ENCODE measurements around the gene ARID4A.
"Not testable (repeated sequence)": the region's sequence is repeated elsewhere in the genome, so short reads cannot be mapped to it uniquely, and the experiment has no call there.

ARID4A gene

DNA sequence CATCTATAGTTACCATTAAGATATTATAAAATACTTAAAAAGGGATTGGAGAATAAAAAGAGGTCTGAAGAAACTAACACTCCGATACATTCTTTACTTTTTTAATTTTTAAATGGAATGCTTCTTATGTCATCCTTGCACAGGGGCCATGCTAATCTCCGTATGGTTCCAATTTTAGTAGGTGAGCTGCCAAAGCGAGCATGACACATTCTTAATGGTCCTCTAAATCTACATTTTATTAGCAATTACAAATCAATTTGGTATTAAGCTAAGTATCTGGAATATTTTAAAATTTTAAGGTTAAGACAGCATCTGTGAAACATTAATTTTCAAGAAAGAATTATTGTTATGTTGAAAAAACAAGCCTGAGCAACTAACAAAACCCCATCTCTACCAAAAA, 6.2 kb upstream of the ARID4A start:
- DNase-seq, result no peak

DNA sequence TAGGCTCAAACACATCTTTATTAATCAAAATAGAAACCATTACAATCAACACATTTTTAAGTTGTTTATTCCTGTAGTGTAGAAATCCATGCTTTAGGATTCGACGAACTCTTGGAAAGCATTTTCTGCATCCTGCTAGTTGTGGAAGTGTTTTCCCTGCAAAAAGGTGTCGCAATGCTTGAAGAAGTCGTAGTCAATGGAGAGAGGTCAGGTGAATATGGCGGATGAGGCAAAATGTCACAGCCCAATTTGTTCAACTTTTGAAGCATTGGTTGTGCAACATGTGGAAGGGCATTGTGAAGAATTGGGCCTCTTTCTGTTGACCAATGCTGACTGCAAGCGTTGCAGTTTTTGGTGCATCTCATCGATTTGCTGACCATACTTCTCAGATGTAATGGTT, 4.2 kb upstream of the ARID4A start:
- no peak for DNase-seq

DNA sequence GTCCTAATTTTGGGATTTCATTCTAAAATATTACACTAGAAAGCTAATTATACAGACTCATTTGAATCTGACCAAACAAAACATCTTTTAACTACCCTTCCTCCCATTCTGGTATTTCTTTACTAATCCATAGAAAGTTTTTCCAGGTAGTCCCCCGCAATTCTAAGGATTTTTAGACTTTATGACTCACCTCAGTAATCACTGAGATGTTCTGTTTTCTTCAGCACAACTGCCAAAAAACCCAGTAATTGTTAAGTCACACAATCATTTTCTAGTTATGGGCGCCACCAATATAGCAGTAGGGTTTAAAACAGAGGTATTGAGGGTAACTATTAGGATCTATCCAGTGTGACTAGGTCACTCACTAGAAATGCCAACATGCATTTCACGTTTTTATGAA, 1.6 kb upstream of the ARID4A start:
- DNase-seq, result no peak

DNA sequence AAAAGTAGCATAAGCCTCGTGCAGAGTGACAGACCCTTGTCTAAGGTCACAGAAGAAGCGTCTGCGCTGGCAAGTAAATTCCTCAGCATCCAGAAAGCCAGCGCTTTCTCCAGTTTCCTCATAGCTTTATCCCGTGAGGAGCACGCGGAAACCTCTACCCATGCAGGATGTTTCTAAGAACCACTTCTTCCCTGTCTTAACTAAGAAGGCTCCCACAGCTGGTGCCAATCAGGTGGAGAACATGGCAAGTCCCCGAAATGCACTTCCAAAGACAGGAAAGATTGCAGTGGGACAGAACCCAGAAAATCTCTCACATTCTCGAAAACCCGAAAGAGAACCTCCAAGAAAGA, 968 bp upstream of the ARID4A start:
- no peak for DNase-seq

DNA sequence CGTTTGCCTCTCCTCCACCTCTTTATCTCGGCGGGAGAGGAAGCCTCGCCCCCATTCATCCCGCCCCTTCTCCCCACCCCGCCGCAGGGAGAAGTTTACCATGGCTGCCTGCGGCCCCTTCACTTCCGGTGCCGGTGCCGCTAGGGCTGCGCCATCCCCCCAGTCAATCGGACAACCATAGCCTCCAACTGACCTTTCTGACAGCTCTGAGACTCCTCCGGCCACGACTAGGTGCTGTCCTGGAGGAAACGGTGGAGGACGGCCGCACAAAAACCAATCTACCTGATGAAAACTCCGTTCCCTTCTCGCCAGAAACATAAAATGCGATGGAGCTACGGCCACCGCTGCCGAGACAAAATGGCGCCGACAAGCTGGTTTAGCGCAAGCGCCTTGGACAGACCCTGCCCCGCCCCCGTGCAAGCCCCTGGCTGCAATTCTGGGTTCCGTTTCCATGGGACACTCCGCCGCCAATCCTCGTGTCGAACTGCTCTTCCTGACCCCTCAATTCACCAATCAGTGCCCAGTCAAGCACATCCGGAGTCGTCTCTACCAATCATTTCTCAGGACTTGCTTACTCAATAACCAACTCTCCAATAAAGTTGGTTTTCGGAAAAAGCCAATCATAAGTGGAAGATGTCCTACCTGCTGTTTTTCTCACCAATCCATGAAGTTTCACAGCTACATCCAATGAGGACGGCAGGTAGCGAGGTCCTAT, 436 bp upstream of the ARID4A start:
- DNase-seq, result peak; percentile 98

DNA sequence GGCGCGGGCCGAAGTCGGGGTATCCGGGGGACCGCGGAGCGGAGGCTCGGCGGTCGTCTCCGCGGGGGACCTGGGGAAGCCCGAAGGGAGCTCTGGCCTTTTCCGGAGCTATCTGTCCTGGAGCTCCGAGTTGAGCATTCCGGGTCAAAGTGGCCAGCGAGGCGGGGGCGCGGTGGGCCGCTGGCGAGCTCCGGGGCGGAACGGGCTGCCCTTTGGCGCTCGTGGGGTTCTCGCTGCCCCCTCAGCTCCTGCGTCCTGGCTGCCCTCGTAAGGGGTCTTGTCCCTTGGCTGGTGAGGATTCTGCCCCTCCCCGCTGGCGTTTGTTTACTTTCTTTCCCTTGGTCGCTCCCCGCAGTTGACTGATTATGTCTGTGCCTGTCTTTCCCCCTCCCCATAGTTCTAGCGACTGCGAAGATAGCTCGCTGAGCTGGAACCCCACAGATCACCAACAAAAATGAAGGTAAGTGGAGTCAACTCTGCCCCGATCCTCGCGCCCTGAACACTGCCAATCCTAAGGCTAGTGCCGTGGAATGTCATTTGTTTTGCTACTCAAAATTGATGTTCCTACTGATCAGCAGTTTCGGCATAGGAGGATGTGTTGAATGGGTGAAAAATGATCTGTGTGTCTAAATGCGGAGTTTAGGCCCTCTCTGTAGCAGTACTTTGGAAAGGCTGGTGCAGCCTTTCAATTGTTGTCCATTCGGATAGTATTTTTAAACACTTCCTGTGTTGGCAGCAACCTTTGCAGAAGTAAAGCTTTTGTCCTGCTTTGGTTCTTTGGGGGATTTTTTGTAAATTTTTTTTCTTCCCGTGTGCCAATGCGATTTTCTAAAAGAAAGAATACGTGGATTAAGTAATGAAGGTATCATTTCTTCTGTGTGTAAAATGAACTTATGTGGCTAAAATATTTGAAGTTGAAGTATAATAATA, 1.3 kb downstream of the ARID4A start:
- DNase-seq, result no peak

DNA sequence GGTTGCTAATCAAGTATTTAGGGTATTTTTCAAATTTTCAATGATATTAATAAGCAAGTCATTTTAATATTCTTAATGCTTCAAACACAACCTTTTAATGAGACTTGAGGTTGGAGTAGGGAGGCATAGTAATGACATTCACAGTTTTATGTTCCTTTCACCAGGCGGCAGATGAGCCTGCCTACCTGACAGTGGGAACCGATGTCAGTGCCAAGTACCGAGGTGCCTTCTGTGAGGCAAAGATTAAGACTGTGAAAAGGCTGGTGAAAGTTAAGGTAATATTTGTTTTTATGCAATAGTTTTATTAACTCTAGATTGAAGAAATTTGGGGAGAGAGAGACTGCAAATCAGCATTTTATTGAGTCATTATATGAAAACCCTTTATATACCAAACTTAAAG, 3.1 kb downstream of the ARID4A start:
- DNase-seq, result no peak

DNA sequence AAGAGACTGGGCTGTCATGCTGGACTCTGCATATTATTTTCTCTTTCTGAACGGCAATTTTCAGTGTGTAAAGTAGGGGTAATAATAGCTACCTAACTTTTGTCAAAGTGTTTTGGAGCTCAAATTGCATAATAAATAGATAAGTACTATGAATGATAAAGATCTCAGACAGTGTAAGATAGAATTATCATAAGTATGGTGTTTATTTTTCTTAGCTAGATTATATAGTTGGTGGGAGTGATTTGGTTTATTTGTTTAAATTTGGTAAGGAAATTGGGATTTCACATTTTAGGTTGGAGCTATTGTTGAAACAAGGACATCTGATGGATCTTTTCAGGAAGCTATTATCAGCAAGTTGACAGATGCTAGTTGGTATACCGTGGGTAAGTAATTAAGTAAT, 7.4 kb downstream of the ARID4A start:
- no peak for DNase-seq

DNA sequence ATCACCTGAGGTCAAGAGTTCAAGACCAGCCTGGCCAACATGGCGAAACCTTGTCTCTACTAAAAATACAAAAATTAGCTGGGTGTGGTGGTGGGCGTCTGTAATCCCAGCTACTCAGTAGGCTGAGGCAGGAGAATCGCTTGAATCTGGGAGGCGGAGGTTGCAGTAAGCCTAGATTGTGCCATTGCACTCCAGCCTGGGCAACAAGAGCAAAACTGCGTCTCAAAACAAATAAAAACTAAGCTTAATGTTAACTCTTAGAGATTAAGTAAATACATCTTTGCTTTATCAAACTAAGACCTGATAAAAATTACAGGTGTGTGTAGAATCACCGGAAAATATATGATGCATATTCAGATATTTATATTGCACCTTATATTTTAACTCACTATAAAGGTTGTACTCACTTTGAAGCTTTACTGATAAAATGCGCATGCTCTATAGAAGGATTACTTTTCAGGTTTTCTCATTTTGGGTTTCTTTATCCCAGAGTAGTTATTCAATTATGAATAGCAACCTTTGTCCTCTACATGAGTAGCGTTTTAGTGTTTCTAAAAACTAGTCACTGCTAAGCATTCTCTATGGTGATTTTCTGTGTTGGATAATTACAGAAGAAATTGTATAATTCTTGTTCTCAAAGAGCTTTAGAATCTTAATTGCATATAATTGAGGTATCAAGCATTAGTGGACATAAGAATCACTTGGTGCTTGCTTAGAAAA, 9.4 kb downstream of the ARID4A start:
- no peak for DNase-seq

DNA sequence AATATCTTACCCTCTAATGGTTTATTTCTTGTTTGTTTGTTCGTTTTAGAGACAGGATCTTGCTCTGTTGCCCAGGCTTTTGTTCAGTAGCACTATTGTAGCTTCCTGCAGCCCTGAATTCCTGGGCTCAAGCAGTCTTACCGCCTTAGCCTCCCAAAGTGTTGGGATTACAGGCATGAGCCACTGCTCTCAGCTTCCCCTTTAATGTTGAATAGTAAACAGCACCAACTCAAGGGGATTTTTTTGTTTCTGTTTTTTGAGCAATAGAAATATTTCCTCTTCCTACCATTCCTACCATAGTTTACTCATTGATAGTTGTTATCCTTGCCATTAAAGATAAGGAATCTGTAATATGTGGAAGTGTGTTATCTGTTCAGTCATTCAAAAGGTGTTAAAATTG, 10.7 kb downstream of the ARID4A start:
- DNase-seq, result no peak

DNA sequence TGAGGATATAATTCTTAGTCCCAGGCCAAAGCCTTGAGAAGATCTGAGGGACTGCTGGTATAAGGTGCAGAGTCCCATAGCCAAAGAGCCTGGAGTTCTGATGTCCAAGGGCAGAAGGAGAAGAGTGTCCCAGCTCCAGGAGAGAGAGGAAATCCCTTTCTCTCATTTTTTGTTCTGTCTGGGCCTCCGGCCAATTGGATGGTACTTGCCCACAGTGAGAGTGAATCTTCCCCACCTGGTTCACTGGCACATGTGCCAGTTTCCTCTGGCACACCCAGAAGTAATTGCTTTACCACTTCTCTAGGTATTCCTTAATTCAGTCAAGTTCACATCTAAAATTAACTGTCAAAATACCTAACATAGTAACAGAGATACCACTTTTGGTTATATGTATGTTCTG, 15.3 kb downstream of the ARID4A start:
- no peak for DNase-seq

DNA sequence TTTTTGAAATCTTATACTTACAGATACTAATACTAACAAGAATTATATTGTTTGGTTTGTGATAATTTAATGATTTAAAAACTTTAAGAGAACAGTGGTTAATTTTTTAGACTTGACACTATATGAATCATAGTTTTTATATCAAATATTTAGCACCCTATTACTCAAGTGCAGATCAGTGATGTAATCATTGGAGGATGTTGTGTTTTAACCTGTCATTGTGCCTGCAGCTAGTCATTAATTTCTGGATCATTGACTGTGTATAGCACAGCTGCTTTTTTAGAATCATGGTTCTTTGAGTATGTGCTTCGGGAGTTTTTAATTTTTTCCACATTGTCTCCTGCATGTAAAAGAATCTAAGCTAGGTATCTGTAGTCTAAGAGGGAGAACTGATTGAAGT, 17.3 kb downstream of the ARID4A start:
- DNase-seq, result no peak

DNA sequence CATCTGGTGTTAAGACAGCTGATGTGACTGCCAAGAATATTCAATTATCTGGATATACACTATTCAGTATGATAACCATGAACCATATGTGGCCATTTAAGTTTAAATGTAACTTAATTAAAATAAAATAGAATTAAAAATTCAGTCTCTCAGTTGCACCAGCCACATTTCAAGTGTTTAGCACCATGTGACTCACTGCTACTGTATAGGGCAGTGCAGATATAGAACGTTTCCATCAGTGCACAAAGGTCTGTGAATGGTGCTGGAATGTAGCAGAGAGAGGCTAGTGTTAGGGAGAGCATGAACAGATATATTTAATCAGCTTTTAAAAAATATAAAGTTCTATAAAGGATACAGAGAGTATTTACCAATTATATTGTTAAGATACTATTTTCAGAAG, 28.7 kb downstream of the ARID4A start:
- no peak for DNase-seq

DNA sequence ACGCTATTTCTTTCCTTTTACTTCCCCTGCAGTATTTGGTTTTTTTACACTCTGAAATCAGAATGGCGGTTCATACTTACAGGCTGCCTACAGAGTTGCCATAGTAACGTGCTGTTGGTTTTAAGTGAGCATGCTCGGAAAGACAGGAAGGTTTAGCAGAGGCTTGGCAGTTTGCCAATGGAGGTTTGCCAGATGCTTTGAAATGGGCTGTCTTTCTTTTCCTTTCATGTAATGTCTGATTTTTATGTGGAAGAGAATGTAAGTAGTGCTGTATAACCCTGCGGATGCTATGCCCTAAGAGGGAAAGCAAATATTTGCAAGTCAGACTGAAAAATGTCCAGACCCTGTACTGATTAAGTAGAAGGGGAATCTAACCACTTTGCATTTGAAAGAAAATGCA, 32.8 kb downstream of the ARID4A start:
- peak; percentile 95 to 97 for DNase-seq

DNA sequence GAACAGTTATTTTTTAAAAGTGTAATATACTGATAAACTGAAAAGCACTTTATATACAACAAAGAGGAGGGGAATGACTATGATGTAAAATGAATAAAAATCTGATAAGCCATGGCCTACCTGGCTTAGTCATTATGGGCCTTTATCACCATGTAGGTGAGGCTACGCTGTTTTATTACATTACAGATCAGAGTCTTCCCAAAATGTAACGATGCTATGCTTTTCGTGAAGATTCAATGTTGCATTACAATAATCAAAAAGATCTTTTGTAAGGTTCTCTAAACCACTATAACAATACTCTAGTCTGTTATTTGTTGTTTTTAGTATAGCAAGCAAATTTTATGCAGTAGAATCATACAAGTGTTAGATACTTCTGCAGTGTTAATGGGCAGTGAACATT, 34.2 kb downstream of the ARID4A start:
- no peak for DNase-seq

DNA sequence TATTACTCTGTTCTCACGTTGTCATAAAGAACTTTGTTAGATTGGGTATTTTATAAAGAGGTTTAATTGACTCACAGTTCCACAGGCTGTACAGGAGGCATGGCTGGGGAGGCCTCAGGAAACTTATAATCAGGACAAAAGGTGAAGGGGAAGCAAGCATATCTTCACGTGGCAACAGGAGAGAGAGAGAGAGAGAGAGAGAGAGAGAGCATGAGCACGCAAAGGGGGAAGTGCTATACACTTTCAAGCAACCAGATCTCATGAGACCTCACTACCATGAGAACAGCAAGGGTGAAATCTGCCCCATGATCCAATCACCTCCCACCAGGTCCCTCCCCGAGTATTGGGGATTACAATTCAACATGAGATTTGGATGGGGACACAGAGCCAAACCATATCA, 41.3 kb downstream of the ARID4A start:
- not testable (repeated sequence) for DNase-seq

DNA sequence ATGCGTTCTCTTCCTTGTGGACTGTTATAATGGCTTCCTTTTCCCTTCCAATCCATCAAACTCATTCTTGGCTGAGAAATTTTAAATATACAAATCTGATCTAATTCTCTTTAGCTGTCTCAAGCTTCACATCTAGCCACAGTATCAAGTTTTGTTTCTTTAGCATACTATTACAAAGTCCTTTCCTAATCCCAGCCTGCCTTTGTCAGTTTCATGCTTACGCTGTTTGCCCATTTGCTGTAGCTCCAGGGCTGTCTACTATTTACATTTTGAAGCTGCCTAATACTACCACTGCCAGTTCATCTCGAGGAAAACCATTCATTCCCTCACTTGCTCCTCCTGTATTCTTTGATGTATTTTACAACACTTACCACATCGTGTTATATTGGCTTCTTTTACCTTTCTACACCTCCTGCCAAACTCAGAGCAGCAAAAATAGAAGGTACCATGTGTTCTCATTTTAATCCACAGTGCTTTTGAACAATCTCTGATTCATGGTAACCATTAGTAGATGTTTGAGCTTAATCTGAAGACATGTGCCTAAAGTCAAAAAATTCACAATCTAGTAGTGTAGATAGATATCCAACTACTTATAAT, 42.9 kb downstream of the ARID4A start:
- no peak for DNase-seq

DNA sequence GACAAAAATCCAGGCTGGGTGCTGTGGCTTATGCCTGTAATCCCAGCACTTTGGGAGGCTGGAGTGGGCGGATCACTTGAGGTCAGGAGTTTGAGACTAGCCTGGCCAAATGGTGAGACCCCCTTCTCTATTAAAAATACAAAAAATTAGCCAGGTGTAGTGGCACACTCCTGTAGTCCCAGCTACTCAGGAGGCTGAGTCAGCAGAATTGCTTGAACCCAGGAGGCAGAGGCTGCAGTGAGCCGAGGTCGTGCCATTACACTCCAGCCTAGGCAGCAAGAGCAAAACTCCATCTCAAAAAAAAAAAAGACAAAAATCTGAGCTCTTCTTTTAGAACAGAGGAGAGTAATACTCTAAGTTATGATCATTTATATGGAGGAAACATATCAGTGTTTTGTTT, 45.2 kb downstream of the ARID4A start:
- DNase-seq, result not testable (repeated sequence)

DNA sequence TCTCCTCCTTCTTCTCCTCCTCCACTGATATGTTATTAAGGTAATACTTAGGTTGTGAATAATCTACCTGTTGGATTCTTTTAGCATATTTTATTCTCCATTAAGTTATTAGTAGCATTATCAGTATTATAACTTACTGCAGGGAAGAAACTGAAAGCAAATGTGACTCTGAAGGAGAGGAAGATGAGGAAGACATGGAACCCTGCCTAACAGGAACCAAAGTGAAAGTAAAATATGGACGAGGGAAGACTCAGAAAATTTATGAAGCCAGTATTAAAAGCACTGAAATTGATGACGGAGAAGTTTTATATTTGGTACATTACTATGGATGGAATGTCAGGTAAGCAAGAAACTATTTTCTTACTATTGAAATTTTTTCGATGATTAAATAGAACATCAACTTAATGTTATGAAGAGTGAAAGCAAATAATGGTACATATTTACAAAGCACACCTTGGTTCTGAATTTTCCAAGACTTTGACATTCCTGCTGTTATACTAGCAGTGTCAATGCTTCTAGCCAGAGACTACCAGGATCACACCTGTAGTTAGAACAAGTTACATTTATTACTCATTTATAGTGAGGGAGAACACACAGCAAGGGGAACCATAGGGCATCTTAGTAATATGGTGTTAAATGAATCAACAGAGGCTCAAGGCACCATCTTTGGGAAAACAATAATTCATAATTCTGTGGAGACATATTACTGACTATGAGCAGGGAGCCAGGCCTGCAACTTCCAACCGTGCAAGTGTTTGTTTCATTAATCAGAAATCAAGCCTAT, 55.4 kb downstream of the ARID4A start:
- no peak for DNase-seq

DNA sequence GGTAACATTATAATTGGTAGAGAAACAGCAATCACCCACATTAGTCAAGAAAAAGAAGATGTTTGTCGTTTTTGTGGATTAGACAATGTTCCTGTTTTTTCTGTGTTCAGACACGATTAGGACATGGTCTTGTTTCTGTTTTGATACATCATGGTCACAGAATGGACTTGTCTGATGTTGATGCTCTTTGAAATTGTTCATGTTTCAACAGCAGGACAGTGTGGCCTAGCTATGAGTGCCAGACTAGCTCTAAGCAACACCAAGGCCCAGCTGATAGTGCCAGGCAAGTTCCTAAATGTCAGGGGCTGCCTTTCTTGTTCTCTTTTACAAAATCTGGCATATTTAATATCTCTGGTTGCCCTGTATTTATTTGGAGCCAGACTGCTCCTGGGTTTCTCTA, 56.5 kb downstream of the ARID4A start:
- no peak for DNase-seq

DNA sequence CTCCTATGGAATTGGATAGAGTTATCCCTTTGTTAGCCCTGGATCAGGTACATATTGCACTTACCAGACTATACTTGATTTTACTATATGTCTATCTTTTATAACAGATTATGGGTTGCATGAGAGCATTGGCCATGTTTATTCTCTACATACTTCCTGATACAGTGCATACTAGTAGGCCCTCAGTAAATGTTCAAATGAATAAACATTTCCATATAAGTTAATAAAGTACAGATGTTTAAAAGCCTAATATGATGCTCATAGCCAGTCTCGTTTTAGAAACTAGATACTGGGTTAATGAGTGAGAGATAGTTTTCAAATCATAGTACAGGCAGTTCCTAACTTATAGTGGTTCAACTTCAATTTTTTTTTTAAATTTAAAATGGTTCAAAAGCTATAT, 57.9 kb downstream of the ARID4A start:
- no peak for DNase-seq

DNA sequence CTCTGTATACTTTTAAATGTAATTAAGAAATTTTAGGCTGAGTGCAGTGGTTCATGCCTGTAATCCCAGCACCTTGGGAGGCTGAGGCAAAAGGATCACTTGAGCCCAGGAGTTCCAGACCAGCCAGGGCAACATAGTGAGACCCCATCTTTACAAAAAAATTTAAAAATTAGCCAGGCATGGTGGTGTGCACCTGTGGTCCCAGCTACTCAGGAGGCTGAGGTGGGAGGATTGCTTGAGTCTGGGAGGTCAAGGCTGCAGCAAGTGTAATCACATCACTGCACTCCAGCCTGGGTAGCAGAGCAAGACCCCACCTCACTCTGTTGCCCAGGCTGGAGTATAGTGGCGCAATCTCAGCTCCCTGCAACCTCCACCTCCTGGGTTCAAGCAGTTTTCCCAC, 63.9 kb downstream of the ARID4A start:
- DNase-seq, result not testable (repeated sequence)
